Measurements from ENCODE around the gene WDFY4. TPM values are rescaled to one million over a fixed set of nuclear protein-coding genes. Genes with fewer than 3 reads are reported as not detected.

WDFY4 gene
- total RNA-seq, 1 experiment from 2014 or later: 0.16 TPM

GRCh38 chr10:49001402-49001801, 316.7 kb downstream of the WDFY4 start:
- no peak overlapping the region for H3K27ac ChIP-seq
- no peak for DNase-seq (ENCODE audit: low read depth in 1 of 2, low spot score in 2 of 2)
- no peaks in the 10 kb centered on the region for H3K9me3 ChIP-seq (replicated peaks)
- H3K27me3 ChIP-seq (replicated peaks): no peaks in the 10 kb centered on the region; the same call in 1 of the 2 replicates
- no peaks in the 10 kb centered on the region for H3K36me3 ChIP-seq
- no peak overlapping the region for H3K4me3 ChIP-seq
- H3K4me1 ChIP-seq (replicated peaks): no peaks in the 10 kb centered on the region

- Histone ChIP-seq H3K9me3 (replicated peaks) (no peaks in the 10 kb centered on the region), H3K4me3 (no peak overlapping the region), H3K27ac (no peak overlapping the region)
Observed at GRCh38 chr10:49001870-49002672, 317.4 kb downstream of the WDFY4 start.

GRCh38 chr10:49005270-49005669, 320.6 kb downstream of the WDFY4 start:
- no peak overlapping the region for H3K27ac ChIP-seq
- DNase-seq (ENCODE audit: low read depth in 1 of 2, low spot score in 2 of 2): no peak

More at GRCh38 chr10:49001870-49002672, 317.4 kb downstream of the WDFY4 start:
- no peaks in the 10 kb centered on the region for H3K4me1 ChIP-seq (replicated peaks)
- H3K36me3 ChIP-seq: no peaks in the 10 kb centered on the region
- no peaks in the 10 kb centered on the region; the same call in 1 of the 2 replicates for H3K27me3 ChIP-seq (replicated peaks)
- DNase-seq (ENCODE audit: low read depth in 1 of 2, low spot score in 2 of 2): no peak

GRCh38 chr10:49007129-49007528, 322.5 kb downstream of the WDFY4 start:
- Histone ChIP-seq H3K36me3 (no peaks in the 10 kb centered on the region), H3K27me3 (replicated peaks) (no peaks in the 10 kb centered on the region; the same call in 1 of the 2 replicates), H3K4me3 (no peak overlapping the region), H3K9me3 (replicated peaks) (no peaks in the 10 kb centered on the region), H3K4me1 (replicated peaks) (no peaks in the 10 kb centered on the region), H3K27ac (no peak overlapping the region)
- DNase-seq (ENCODE audit: low read depth in 1 of 2, low spot score in 2 of 2): no peak

More at GRCh38 chr10:49005270-49005669, 320.6 kb downstream of the WDFY4 start:
- Histone ChIP-seq H3K27me3 (replicated peaks) (no peaks in the 10 kb centered on the region; the same call in 1 of the 2 replicates), H3K4me3 (no peak overlapping the region), H3K36me3 (no peaks in the 10 kb centered on the region), H3K9me3 (replicated peaks) (no peaks in the 10 kb centered on the region), H3K4me1 (replicated peaks) (no peaks in the 10 kb centered on the region)

GRCh38 chr10:49008091-49008490, 323.4 kb downstream of the WDFY4 start:
- Histone ChIP-seq H3K36me3 (no peaks in the 10 kb centered on the region), H3K9me3 (replicated peaks) (no peaks in the 10 kb centered on the region), H3K27ac (no peak overlapping the region), H3K4me3 (no peak overlapping the region), H3K27me3 (replicated peaks) (no peaks in the 10 kb centered on the region; the same call in 1 of the 2 replicates), H3K4me1 (replicated peaks) (no peaks in the 10 kb centered on the region)
- DNase-seq (ENCODE audit: low read depth in 1 of 2, low spot score in 2 of 2): no peak

GRCh38 chr10:49008505-49009198, 324.0 kb downstream of the WDFY4 start:
- H3K9me3 ChIP-seq (replicated peaks): no peaks in the 10 kb centered on the region
- H3K4me1 ChIP-seq (replicated peaks): no peaks in the 10 kb centered on the region
- no peak overlapping the region for H3K27ac ChIP-seq
- DNase-seq (ENCODE audit: low read depth in 1 of 2, low spot score in 2 of 2): no peak
- no peaks in the 10 kb centered on the region; the same call in 1 of the 2 replicates for H3K27me3 ChIP-seq (replicated peaks)
- no peak overlapping the region for H3K4me3 ChIP-seq
- H3K36me3 ChIP-seq: no peaks in the 10 kb centered on the region

- H3K4me1 ChIP-seq (replicated peaks): no peaks in the 10 kb centered on the region
- H3K4me3 ChIP-seq: no peak overlapping the region
- no peak overlapping the region for H3K27ac ChIP-seq
- no peaks in the 10 kb centered on the region for H3K36me3 ChIP-seq
- H3K27me3 ChIP-seq (replicated peaks): no peaks in the 10 kb centered on the region; the same call in 1 of the 2 replicates
- DNase-seq (ENCODE audit: low read depth in 1 of 2, low spot score in 2 of 2): no peak
- H3K9me3 ChIP-seq (replicated peaks): no peaks in the 10 kb centered on the region
Observed at GRCh38 chr10:49009199-49009979, 324.7 kb downstream of the WDFY4 start.

- no peak for DNase-seq (ENCODE audit: low read depth in 1 of 2, low spot score in 2 of 2)
- H3K4me3 ChIP-seq: no peak overlapping the region
- H3K4me1 ChIP-seq (replicated peaks): no peaks in the 10 kb centered on the region
- H3K9me3 ChIP-seq (replicated peaks): no peaks in the 10 kb centered on the region
- no peaks in the 10 kb centered on the region for H3K36me3 ChIP-seq
- H3K27ac ChIP-seq: no peak overlapping the region
- H3K27me3 ChIP-seq (replicated peaks): no peaks in the 10 kb centered on the region
Observed at GRCh38 chr10:49010295-49010694, 325.6 kb downstream of the WDFY4 start.

GRCh38 chr10:49010865-49011264, 326.2 kb downstream of the WDFY4 start:
- DNase-seq (ENCODE audit: low read depth in 1 of 2, low spot score in 2 of 2): no peak

GRCh38 chr10:49011756-49012155, 327.1 kb downstream of the WDFY4 start:
- Histone ChIP-seq H3K4me3 (no peak overlapping the region), H3K36me3 (no peaks in the 10 kb centered on the region), H3K27me3 (replicated peaks) (no peaks in the 10 kb centered on the region), H3K9me3 (replicated peaks) (no peaks in the 10 kb centered on the region), H3K27ac (no peak overlapping the region), H3K4me1 (replicated peaks) (no peaks in the 10 kb centered on the region)
- no peak for DNase-seq (ENCODE audit: low read depth in 1 of 2, low spot score in 2 of 2)

More at GRCh38 chr10:49010865-49011264, 326.2 kb downstream of the WDFY4 start:
- H3K9me3 ChIP-seq (replicated peaks): no peaks in the 10 kb centered on the region
- no peak overlapping the region for H3K4me3 ChIP-seq
- no peaks in the 10 kb centered on the region for H3K27me3 ChIP-seq (replicated peaks)
- H3K36me3 ChIP-seq: no peaks in the 10 kb centered on the region
- H3K4me1 ChIP-seq (replicated peaks): no peaks in the 10 kb centered on the region
- no peak overlapping the region for H3K27ac ChIP-seq

- H3K9me3 ChIP-seq (replicated peaks): no peaks in the 10 kb centered on the region
- H3K4me3 ChIP-seq: no peak overlapping the region
- no peaks in the 10 kb centered on the region for H3K27me3 ChIP-seq (replicated peaks)
- no peak for DNase-seq (ENCODE audit: low read depth in 1 of 2, low spot score in 2 of 2)
- H3K4me1 ChIP-seq (replicated peaks): no peaks in the 10 kb centered on the region
- no peak overlapping the region for H3K27ac ChIP-seq
- no peaks in the 10 kb centered on the region for H3K36me3 ChIP-seq
Observed at GRCh38 chr10:49012603-49013002, 327.9 kb downstream of the WDFY4 start.

GRCh38 chr10:49015700-49016099, 331.0 kb downstream of the WDFY4 start:
- Histone ChIP-seq H3K36me3 (no peaks in the 10 kb centered on the region), H3K9me3 (replicated peaks) (no peaks in the 10 kb centered on the region), H3K27me3 (replicated peaks) (no peaks in the 10 kb centered on the region), H3K4me1 (replicated peaks) (no peaks in the 10 kb centered on the region), H3K4me3 (no peak overlapping the region), H3K27ac (no peak overlapping the region)
- no peak for DNase-seq (ENCODE audit: low read depth in 1 of 2, low spot score in 2 of 2)

- H3K4me3 ChIP-seq: no peak overlapping the region
- H3K9me3 ChIP-seq (replicated peaks): no peaks in the 10 kb centered on the region
- no peaks in the 10 kb centered on the region for H3K4me1 ChIP-seq (replicated peaks)
- H3K27ac ChIP-seq: no peak overlapping the region
- DNase-seq (ENCODE audit: low read depth in 1 of 2, low spot score in 2 of 2): no peak
- H3K27me3 ChIP-seq (replicated peaks): no peaks in the 10 kb centered on the region
- H3K36me3 ChIP-seq: no peaks in the 10 kb centered on the region
Observed at GRCh38 chr10:49021685-49022084, 337.0 kb downstream of the WDFY4 start.

Data from SJSA1 (cell line).